Activated CD8-positive, alpha-beta memory T cell treated with anti-CD3 and anti-CD28 coated beads for 36 hours (primary cell): ENCODE results near the gene FGR. TPM values are rescaled to one million over a fixed set of nuclear protein-coding genes. Genes with fewer than 3 reads are reported as not detected.

Experiments
- CTCF ChIA-PET: fragments of 350-600 bp; sonication (Branson Sonifier 250); formaldehyde crosslinking; loops from one replicate; lab custom pipeline; 2021; ENCODE audit warnings: antibody characterized with exemption; lab: Charles Lee
- POLR2A ChIA-PET: fragments of 350-600 bp; sonication (Branson Sonifier 250); formaldehyde crosslinking; loops from one replicate; lab custom pipeline; 2021; ENCODE audit warnings: antibody characterized with exemption; lab: Charles Lee
- total RNA-seq, 2 experiments: library from RNA; stranded (reverse); gene quantifications; one replicate each; pipeline ENCODE4 v1.2.3, GENCODE V29; 2021

FGR gene
- total RNA-seq, 2 experiments from 2014 or later, result 0.51 to 0.63 TPM

GRCh38 chr1:27589841-27590426 is 45.1 kb downstream of the FGR start:
- ChIA-PET POLR2A (no interaction called here), CTCF (interaction anchor here (0.9 kb wide), 2 partner anchors 17 to 21 kb away, joined by 3 read pairs; no protein-coding TSS in a partner anchor)

DNA sequence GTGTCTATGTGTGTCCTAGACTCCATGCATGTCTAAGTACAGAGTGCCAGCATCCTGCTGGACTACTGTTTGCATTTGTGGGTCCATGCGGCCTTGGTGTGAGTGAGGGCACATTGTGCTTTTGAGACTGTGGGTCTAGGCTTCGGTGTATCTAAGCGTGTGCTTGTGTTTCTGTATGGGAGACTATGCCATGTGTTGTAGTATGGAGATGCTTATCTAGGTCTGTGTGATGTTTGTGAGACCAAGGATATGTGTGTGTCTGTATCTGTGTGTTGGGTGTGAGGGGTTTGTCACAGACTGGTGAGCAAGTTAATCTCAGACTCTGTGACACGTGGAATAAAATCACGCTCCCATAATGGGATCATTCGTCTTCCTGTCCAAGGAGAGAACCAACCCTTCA is 45.5 kb downstream of the FGR start:
- ChIA-PET POLR2A (no interaction called here), CTCF (no interaction called here)

- ChIA-PET POLR2A (interaction anchor here (0.6 kb wide), 1 partner anchor 274 kb away, joined by 4 read pairs; no protein-coding TSS in a partner anchor), CTCF (no interaction called here)
Measured at GRCh38 chr1:27588256-27589232, 46.4 kb downstream of the FGR start.

- CTCF ChIA-PET, result interaction anchor here (0.7 to 1.7 kb wide), 3 partner anchors 17 to 84 kb away, joined by 3 to 5 read pairs (median 3); no protein-coding TSS in a partner anchor
- POLR2A ChIA-PET, result no interaction called here
Measured at GRCh38 chr1:27585684-27586083, 49.3 kb downstream of the FGR start.

- ChIA-PET POLR2A (no interaction called here), CTCF (no interaction called here)
Measured at GRCh38 chr1:27584453-27584852, 50.5 kb downstream of the FGR start.

DNA sequence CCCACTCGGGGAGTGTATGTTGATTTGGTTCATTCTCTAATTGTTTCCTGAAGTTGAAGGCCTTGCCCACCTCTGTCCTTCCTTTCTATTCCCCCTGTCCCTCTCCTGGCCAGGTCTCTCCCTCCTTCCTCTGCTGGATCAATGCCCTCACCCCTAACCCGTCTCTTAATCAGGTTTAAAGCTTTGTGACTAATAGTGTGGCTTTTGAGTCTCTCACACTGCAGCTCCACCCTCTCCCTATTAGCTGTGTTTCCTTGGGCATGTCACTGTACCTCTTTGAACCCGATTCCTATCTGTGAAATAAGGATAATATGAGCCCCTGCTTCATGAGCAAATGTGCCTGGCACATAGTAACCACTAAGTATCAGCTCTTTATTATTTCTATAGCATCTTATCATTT is 51.5 kb downstream of the FGR start:
- CTCF ChIA-PET, result interaction anchor here (0.6 to 1.1 kb wide), 3 partner anchors 11 to 552 kb away, joined by 3 read pairs; no protein-coding TSS in a partner anchor
- POLR2A ChIA-PET, result no interaction called here

DNA sequence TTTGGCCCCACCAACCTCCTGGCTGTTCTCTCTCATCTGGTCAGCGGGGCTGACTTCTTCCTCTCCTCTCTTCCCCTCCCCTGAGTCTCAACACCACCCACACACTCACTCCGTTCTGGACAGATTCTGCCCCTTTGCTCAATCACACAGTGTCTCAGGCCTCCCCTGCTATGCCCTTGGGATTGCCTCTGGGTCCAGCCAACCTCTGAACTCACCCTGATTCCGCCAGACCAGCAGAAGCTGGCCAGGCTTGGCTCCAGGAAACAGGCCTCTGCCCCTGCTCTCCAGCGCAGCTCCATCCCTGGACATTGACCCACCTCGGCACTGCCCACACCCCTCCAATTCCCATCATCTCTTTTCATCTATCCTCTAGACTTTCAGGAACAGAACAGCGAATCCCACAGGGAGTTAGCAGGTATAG is 53.2 kb downstream of the FGR start:
- POLR2A ChIA-PET, result no interaction called here
- CTCF ChIA-PET, result no interaction called here

GRCh38 chr1:27577504-27578188 is 57.3 kb downstream of the FGR start:
- ChIA-PET POLR2A (no interaction called here), CTCF (interaction anchor here (1.2 to 2.1 kb wide), 3 partner anchors 10 to 27 kb away, joined by 3 to 7 read pairs (median 4); no protein-coding TSS in a partner anchor)

DNA sequence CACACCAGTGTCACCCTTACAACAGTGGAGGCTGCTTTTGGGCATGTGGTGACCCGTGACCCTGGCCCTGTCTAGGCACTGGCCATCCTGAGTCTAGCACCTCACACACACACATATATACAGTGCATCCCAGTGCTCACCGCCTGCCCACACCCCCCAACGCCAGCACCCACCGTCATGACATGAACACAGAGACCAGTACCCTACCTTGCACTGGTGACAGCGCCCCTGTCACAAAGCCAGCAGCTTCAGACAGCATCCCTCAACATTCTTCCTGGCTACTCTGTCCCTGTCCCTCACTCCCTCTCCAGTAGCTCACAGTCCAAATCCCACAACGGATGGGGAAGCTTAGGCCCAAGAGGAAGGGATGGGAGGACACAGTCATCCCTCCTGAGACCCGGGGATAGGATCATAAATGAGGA is 58.2 kb downstream of the FGR start:
- POLR2A ChIA-PET, result no interaction called here
- CTCF ChIA-PET, result interaction anchor here (1.2 to 2.1 kb wide), 3 partner anchors 9 to 28 kb away, joined by 3 to 7 read pairs (median 4); no protein-coding TSS in a partner anchor

- ChIA-PET CTCF (interaction anchor here (1.0 to 1.1 kb wide), 2 partner anchors 209 to 218 kb away, joined by 3 read pairs; partner anchors contain the start of gene MAP3K6), POLR2A (interaction anchor here (0.5 kb wide), 1 partner anchor 166 kb away, joined by 3 read pairs; no protein-coding TSS in a partner anchor)
Measured at GRCh38 chr1:27575840-27576331, 59.1 kb downstream of the FGR start.

- ChIA-PET CTCF (interaction anchor here (1.0 to 1.1 kb wide), 2 partner anchors 208 to 217 kb away, joined by 3 read pairs; partner anchors contain the start of gene MAP3K6), POLR2A (no interaction called here)
Measured at GRCh38 chr1:27574871-27575831, 59.8 kb downstream of the FGR start.

DNA sequence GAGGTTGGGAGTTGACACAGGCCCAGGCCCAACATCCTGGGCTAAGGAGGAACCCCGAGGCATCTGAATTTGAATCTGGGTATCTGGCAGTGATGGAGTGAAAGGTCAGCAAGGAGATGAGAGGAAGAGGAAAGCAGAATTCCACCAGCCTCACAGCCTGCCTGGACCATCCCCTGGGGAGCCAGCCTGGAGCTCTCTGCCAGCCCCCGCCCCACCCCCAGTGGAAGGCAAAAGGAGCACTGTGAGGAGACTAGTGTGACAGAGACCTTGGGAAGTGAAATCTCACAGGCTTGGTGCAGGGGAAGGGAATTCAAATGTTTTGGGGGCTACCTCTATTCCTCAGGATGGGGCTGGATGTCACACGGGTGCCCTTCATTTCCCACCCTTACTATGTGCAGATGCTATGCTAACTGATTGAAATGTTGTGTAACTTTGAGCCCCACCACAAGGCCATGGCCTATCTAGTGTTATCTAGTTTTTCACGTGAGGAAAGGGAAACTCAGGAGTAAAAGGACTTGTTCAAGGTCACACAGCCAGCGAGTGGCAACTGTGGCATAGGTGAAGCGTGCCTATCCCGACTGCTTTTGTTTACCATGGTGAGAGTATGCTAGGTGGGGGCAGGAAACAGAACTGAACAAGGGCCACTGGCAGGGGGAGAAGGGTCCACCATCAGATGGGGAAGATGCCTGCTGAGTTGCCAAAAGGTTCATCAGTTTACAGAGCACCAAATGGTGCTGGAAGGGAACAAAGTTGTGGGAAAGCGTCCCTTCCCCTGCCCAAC is 60.8 kb downstream of the FGR start:
- ChIA-PET CTCF (interaction anchor here (0.8 kb wide), 1 partner anchor 20 kb away, joined by 3 read pairs; no protein-coding TSS in a partner anchor), POLR2A (no interaction called here)

DNA sequence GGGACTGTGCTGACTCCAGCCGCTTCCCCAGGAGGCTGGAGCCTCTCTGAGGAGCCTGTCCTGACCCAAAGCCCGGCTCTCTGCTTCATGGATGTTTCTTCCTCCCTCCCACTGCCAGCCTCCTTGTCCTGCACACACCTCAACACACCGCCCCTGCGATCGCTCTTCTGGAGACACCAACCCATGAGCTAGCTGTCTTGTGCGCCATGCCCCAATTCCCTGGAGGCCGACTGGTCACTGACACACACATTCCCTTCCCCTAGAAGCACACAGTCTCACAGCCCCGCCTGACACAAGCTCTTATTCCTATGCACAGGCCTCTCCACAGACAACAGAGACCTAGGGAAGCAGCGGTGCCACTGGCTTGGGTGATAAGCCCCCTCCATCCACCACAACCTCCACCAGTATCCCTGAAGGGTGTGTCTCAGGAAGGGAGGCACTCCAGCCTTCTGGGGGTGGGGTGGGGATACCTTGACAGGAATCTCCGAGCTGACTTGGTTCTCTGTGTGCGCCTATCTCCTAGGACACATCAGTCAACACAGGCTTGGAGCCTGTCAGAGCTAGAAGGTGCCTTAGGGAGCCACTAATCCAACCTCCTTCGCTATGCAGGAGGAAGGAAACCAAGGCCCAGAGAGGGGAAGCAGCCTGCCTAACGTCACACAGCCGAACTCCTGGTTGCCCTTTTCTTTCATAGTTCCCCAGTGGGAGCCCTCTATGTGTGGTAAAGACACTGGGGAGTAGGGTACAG is 62.1 kb downstream of the FGR start:
- POLR2A ChIA-PET, result no interaction called here
- CTCF ChIA-PET, result interaction anchor here (0.8 to 1.2 kb wide), 4 partner anchors 17 to 32 kb away, joined by 3 read pairs; no protein-coding TSS in a partner anchor

DNA sequence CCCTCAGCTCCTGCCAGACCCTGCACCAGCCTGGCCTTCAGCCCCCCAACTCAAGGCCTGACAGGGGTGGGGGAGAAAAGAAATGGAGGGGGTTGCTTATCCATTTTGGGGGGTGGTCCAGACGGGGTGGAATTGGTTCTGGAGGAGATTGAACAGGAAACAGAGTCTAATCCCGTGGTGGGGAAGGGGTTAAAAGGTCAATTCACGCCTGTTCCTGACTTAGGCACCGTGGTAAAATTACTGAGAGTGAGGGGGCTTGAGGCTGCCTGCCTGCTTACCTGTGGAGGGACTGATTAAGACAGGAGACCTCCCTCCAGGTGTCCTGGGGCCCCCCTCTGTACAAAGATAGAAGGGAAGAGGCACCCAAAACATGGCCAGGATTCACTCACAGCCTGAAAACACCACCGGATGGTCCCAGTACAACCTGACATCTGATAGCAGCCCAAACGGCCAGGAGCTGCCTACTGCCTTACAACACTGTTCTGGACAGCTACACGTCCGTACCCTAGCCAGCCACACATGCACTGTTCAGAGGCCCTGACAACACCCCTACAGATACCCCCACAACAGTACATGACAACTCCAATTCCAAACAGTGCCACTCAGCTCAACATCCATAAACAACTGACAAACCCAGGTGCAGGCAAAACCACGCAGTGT is 62.8 kb downstream of the FGR start:
- POLR2A ChIA-PET, result no interaction called here
- CTCF ChIA-PET, result interaction anchor here (0.6 to 2.1 kb wide), 6 partner anchors 16 to 56 kb away, joined by 3 to 7 read pairs (median 3); partner anchors contain the start of gene AHDC1

DNA sequence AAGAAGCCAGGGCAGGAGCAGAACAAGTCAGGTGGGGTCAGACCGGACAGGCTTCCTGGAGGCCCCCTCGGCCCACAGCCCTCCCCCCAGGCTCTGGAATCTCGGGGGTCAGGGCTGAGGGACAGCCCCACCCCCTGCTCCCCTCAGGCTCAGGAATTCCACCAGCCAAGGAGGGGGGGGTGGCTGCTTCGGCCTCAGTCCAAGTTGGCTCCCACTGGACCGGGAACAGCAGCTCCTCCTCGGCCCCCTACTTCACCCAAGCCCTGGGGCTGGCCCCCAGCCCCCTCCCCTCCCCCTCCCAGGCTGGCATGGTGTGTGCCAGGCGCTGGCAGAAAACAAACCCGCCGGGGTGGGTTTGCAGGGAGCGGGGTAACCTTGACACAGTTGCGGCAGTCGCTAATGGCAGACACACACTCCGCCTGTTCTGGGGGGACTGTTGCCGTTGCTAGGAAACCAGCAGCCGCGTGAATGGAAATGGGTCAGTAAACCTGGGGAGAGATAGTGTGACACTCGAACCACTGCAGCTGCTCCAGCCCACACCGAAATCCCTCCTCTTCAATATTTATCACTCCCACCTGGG is 63.5 kb downstream of the FGR start:
- ChIA-PET CTCF (interaction anchor here (0.6 to 7.0 kb wide), 5 partner anchors 13 to 57 kb away, joined by 3 to 49 read pairs (median 5); partner anchors contain the start of gene AHDC1), POLR2A (no interaction called here)
